ENCODE measurements around the gene DYNLT2B.

GRCh38 chr3:196323691-196324090, 5.7 kb upstream of the DYNLT2B start:
- no peak for TF ChIP-seq CTCF (IDR thresholded peaks at IDR 0.05; ENCODE audit: low read depth, low read length, missing input control)
- TF ChIP-seq TAF1 (conservative IDR thresholded peaks at IDR 0.05), result no peak

Measured in liver (tissue), 3 donors.